Keratinocyte (primary cell): ENCODE results near the gene ANTKMT. TPM values are rescaled to one million over a fixed set of nuclear protein-coding genes. Genes with fewer than 3 reads are reported as not detected.

ENCODE experiments used
- DNase-seq: peaks from one replicate; pipeline ENCODE4 v3.0.0-alpha.2; 2011; ENCODE audit warnings: low read depth, missing footprints, low spot score
- FAIRE-seq: peaks from 2 replicates; lab custom pipeline; 2011; peaks lifted over from hg19 to GRCh38; lab: Jason Lieb, UNC
- H2AFZ ChIP-seq: 2 replicates; pipeline ENCODE4 v1.6.0; 2012; ENCODE audit warnings: low read length, control low read depth, inconsistent platforms; ENCODE audit not compliant: control insufficient read depth
- H3K27ac ChIP-seq: 2 replicates; pipeline ENCODE4 v1.5.1; 2011; ENCODE audit warnings: low read length; ENCODE audit not compliant: control insufficient read depth, insufficient read depth
- H3K27me3 ChIP-seq: 3 replicates; pipeline ENCODE4 v1.6.0; 2011; ENCODE audit warnings: low read length; ENCODE audit not compliant: control insufficient read depth, insufficient read depth; ENCODE audit errors: extremely low read depth
- H3K36me3 ChIP-seq, 2 experiments: 2 replicates in 1 of 2; 3 replicates in 1 of 2; pipeline ENCODE4 v1.5.1; 2011; ENCODE audit warnings: low read length in 2 of 2, mild to moderate bottlenecking in 1 of 2; ENCODE audit not compliant: control insufficient read depth in 2 of 2, insufficient read depth in 2 of 2; ENCODE audit errors: extremely low read depth in 1 of 2
- H3K4me1 ChIP-seq: 3 replicates; pipeline ENCODE4 v1.5.1; 2011; ENCODE audit warnings: low read length; ENCODE audit not compliant: control insufficient read depth, insufficient read depth; ENCODE audit errors: extremely low read depth
- H3K4me2 ChIP-seq: 3 replicates; pipeline ENCODE4 v1.6.0; 2011; ENCODE audit warnings: low read depth, low read length; ENCODE audit not compliant: control insufficient read depth, insufficient read depth; ENCODE audit errors: extremely low read depth
- H3K4me3 ChIP-seq, 3 experiments: fragments of 200-600 bp in 1 of 3; sonication (generic) in 1 of 3; 2 replicates in 2 of 3; 3 replicates in 1 of 3; pipeline ENCODE4 v1.5.1; 2011 to 2016; ENCODE audit warnings: low read length in 3 of 3, mild to moderate bottlenecking in 3 of 3, control low read depth in 2 of 3, inconsistent platforms in 1 of 3, low read depth in 1 of 3, mixed read lengths in 1 of 3, mixed run types in 1 of 3, moderate library complexity in 1 of 3; ENCODE audit not compliant: control insufficient read depth in 2 of 3, insufficient read depth in 2 of 3; ENCODE audit errors: extremely low read depth in 1 of 3
- H3K79me2 ChIP-seq: 2 replicates; pipeline ENCODE4 v1.6.0; 2012; ENCODE audit warnings: low read length; ENCODE audit not compliant: control insufficient read depth, insufficient read depth
- H3K9ac ChIP-seq: 3 replicates; pipeline ENCODE4 v1.6.0; 2011; ENCODE audit warnings: low read length; ENCODE audit not compliant: control insufficient read depth, insufficient read depth; ENCODE audit errors: extremely low read depth
- H3K9me1 ChIP-seq: 3 replicates; pipeline ENCODE4 v1.6.0; 2011; ENCODE audit warnings: low read length; ENCODE audit not compliant: control insufficient read depth, insufficient read depth; ENCODE audit errors: extremely low read depth
- H3K9me3 ChIP-seq: 2 replicates; pipeline ENCODE4 v1.5.1; 2012; ENCODE audit warnings: low read depth, low read length; ENCODE audit not compliant: control insufficient read depth
- H4K20me1 ChIP-seq: 3 replicates; pipeline ENCODE4 v1.6.0; 2011; ENCODE audit warnings: low read length; ENCODE audit not compliant: control insufficient read depth, insufficient read depth; ENCODE audit errors: extremely low read depth
- CTCF ChIP-seq, 3 experiments: IDR thresholded peaks in 1 of 3; conservative IDR thresholded peaks in 1 of 3; optimal IDR thresholded peaks in 1 of 3; 2 replicates in 2 of 3; 3 replicates in 1 of 3; pipeline versions ENCODE3 to v1.5.1; 2011; ENCODE audit warnings: low read length in 3 of 3, mild to moderate bottlenecking in 3 of 3, moderate library complexity in 2 of 3, control low read depth in 1 of 3, inconsistent platforms in 1 of 3; ENCODE audit not compliant: insufficient read depth in 2 of 3; ENCODE audit errors: extremely low read depth in 1 of 3
- EZH2 ChIP-seq: IDR thresholded peaks from one replicate; pipeline ENCODE4 v1.6.1; 2012; ENCODE audit warnings: inconsistent platforms, mild to moderate bottlenecking, low read length, moderate library complexity
- dilution Hi-C: fragments of 300-500 bp; cut with MboI; formaldehyde crosslinking; loops from one replicate; pipeline ENCODE4 v1.7.0; 2020; ENCODE audit warnings: low sequenced_read_pairs; ENCODE audit not compliant: extremely low pct_ligation_motif_present
- polyA plus RNA-seq, 5 experiments: library from polyadenylated mRNA; depleted of rRNA in 3 of 5; stranded (reverse) in 3 of 5; stranded (forward) in 1 of 5; unstranded in 1 of 5; fragments of >200 nt; gene quantifications; 1 replicate in 1 of 5; 2 replicates in 3 of 5; 3 replicates in 1 of 5; pipeline versions ENCODE4 v1.2.1 to v1.2.3, GENCODE V29; 2011 to 2012; ENCODE audit warnings: missing spikeins in 2 of 5, low read depth in 1 of 5, low replicate concordance in 1 of 5

The ANTKMT gene
- polyA plus RNA-seq, 1 donor (not counting 4 experiments of a cell fraction or from before 2014, with no cell fraction given) = 5.6 TPM

GRCh38 chr16:733382-734207, 12.6 kb downstream of the ANTKMT start:
- no peaks in the 10 kb centered on the region for H3K9me3 ChIP-seq
- H3K9me1 ChIP-seq = no peaks in the 10 kb centered on the region
- H3K27ac ChIP-seq = no peak overlapping the region
- peaks cover 6% of the 10 kb centered on the region for H3K4me1 ChIP-seq
- FAIRE-seq (no peak), DNase-seq (no peak)
- H2AFZ ChIP-seq = no peak overlapping the region
- dilution Hi-C loops = no loop called here
- H3K4me2 ChIP-seq = no peak overlapping the region
- H3K9ac ChIP-seq = no peak overlapping the region
- H3K36me3 ChIP-seq = peaks cover 25 to 31% of the 10 kb centered on the region in 2 experiments
- no peaks in the 10 kb centered on the region for H4K20me1 ChIP-seq
- no peaks in the 10 kb centered on the region for H3K27me3 ChIP-seq
- TF ChIP-seq CTCF (optimal IDR thresholded peaks at IDR 0.05 in 1 of 3, IDR thresholded peaks at IDR 0.05 in 1 of 3, conservative IDR thresholded peaks at IDR 0.05 in 1 of 3; ENCODE audit: extremely low read depth in 1 of 3, insufficient read depth in 2 of 3, low read length in 3 of 3) = peak; percentile 14 to 69 (median 23)
- no peak for TF ChIP-seq EZH2
- H3K4me3 ChIP-seq = no peak overlapping the region
- no peaks in the 10 kb centered on the region for H3K79me2 ChIP-seq

GRCh38 chr16:734208-734980, 13.4 kb downstream of the ANTKMT start:
- no peak for DNase-seq

More at GRCh38 chr16:734208-734980, 13.4 kb downstream of the ANTKMT start:
- Histone ChIP-seq H3K4me3 (no peak overlapping the region), H3K4me1 (peaks cover 6% of the 10 kb centered on the region), H3K4me2 (no peak overlapping the region), H3K9me3 (no peaks in the 10 kb centered on the region), H2AFZ (no peak overlapping the region), H4K20me1 (no peaks in the 10 kb centered on the region), H3K79me2 (peaks cover under 1% of the 10 kb centered on the region), H3K36me3 (peaks cover 25 to 33% of the 10 kb centered on the region in 2 experiments), H3K27ac (no peak overlapping the region), H3K9ac (no peak overlapping the region), H3K9me1 (no peaks in the 10 kb centered on the region), H3K27me3 (no peaks in the 10 kb centered on the region)
- dilution Hi-C loops = no loop called here
- FAIRE-seq = no peak
- TF ChIP-seq CTCF (optimal IDR thresholded peaks at IDR 0.05 in 1 of 3, IDR thresholded peaks at IDR 0.05 in 1 of 3, conservative IDR thresholded peaks at IDR 0.05 in 1 of 3; ENCODE audit: extremely low read depth in 1 of 3, insufficient read depth in 2 of 3, low read length in 3 of 3) = no peak
- no peak for TF ChIP-seq EZH2
